GM21529 (cell line): Measurements from ENCODE around the gene MAMLD1.

Experiments used
- ATAC-seq: cut with Tn5 transposase; IDR thresholded peaks from one replicate; pipeline ENCODE4 v1.9.1; 2021; ENCODE audit not compliant: unreplicated experiment

Gene MAMLD1

GRCh38 chrX:150489359-150490015 is 126.4 kb downstream of the MAMLD1 start:
- no peak for ATAC-seq

- ATAC-seq, result no peak
These were observed 132.4 kb downstream of the MAMLD1 start for GRCh38 chrX:150495496-150495895.

GRCh38 chrX:150499240-150499639 is 136.1 kb downstream of the MAMLD1 start:
- no peak for ATAC-seq

GRCh38 chrX:150502091-150502490 is 139.0 kb downstream of the MAMLD1 start:
- no peak for ATAC-seq

- no peak for ATAC-seq
These were observed 140.1 kb downstream of the MAMLD1 start for GRCh38 chrX:150502979-150503897.

GRCh38 chrX:150503898-150504219 is 140.7 kb downstream of the MAMLD1 start:
- no peak for ATAC-seq

GRCh38 chrX:150504397-150505182 is 141.5 kb downstream of the MAMLD1 start:
- ATAC-seq, result no peak

GRCh38 chrX:150506020-150506419 is 142.9 kb downstream of the MAMLD1 start:
- no peak for ATAC-seq

- no peak for ATAC-seq
These were observed 143.4 kb downstream of the MAMLD1 start for GRCh38 chrX:150506486-150506885.

GRCh38 chrX:150507251-150507856 is 144.2 kb downstream of the MAMLD1 start:
- no peak for ATAC-seq

GRCh38 chrX:150508018-150508417 is 144.9 kb downstream of the MAMLD1 start:
- ATAC-seq, result no peak

- no peak for ATAC-seq
These were observed 145.6 kb downstream of the MAMLD1 start for GRCh38 chrX:150508451-150509367.

GRCh38 chrX:150509703-150510102 is 146.6 kb downstream of the MAMLD1 start:
- no peak for ATAC-seq

GRCh38 chrX:150512461-150512901 is 149.4 kb downstream of the MAMLD1 start:
- ATAC-seq, result no peak

GRCh38 chrX:150513544-150513943 is 150.4 kb downstream of the MAMLD1 start:
- ATAC-seq, result no peak

GRCh38 chrX:150514462-150514861 is 151.3 kb downstream of the MAMLD1 start:
- no peak for ATAC-seq

- ATAC-seq, result no peak
These were observed 152.7 kb downstream of the MAMLD1 start for GRCh38 chrX:150515801-150516200.

- no peak for ATAC-seq
These were observed 154.3 kb downstream of the MAMLD1 start for GRCh38 chrX:150517303-150517910.

GRCh38 chrX:150522494-150522893 is 159.4 kb downstream of the MAMLD1 start:
- ATAC-seq, result no peak
